ENCODE results near the gene NPY5R.

Gene NPY5R

DNA sequence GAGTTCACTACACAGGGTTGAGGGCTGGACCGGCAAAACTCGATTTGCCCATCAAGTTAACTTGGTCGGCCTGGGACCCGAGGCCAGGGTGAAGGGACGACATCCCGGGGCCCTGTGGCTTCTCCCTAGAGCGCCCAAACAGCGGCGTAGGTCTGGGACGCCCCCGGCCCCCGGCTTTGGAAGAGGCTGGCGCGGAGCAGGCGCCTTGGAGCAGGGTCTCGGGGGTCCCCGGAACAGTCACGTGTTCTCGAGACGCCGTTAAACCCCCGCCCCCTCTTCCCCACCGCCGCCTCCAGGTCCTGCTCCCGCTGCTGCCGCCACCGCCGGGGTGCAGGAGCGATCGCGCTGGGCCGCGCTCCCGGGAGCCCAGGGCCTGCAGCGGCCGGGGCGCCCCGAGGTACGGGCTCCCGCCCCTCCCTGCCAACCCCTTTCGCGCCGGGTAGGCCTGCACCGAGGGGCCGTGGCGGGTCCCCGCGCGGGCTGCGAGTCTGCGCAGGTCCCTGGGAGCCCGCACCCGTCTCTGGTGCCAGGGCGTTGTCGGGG is at the start of gene NPY5R:
Gene NPY5R (plus strand): TSS at position 289 of the 543 bp plus-strand sequence. CDS start 6,382 bp downstream, outside the sequence.
- DNase-seq (ENCODE audit: insufficient read length, low spot score) = peak; percentile 5
- no peak for FAIRE-seq

- FAIRE-seq = no peak
Measured at GRCh38 chr4:163295138-163295537, 48.6 kb upstream of the NPY5R start.

DNA sequence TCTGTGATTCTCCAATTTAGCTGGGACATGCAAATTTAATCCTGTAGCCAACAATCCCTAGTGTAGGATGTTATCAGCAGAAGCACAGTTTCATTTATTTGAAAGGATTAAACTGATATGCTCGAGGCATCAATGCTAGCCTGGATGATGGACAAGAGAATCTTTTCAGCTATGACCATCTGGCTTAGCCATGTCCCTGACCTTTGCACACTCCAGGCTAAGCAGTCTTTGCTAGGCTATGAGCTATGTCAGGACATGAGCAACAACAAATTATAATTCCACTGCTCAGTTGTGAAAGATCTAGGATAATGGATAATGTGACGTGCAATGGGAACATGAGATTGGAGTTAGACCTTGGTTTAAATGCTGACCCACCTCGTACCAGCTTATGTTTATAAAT is 43.2 kb upstream of the NPY5R start:
- DNase-seq (ENCODE audit: insufficient read length, low spot score) = no peak
- FAIRE-seq = no peak

More at GRCh38 chr4:163295138-163295537, 48.6 kb upstream of the NPY5R start:
- no peak for DNase-seq (ENCODE audit: insufficient read length, low spot score)

DNA sequence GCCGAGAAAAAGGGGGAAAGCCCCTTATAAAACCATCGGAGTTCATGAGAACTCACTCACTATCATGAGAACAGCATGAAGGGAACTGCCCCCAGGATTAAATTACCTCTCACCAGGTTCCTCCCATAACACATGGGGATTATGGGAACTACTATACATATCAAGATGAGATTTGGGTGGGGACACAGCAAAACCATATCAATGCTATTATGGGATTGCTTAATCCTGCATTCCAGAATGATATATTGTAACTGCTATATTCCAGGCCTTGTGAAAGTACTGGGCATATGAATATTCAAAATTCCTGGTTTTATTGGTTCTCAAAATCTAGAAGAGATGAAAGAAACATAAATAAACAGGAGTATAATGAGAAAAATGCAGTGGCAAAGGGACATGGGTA is 40.6 kb upstream of the NPY5R start:
- DNase-seq (ENCODE audit: insufficient read length, low spot score) = no peak
- FAIRE-seq = no peak

DNA sequence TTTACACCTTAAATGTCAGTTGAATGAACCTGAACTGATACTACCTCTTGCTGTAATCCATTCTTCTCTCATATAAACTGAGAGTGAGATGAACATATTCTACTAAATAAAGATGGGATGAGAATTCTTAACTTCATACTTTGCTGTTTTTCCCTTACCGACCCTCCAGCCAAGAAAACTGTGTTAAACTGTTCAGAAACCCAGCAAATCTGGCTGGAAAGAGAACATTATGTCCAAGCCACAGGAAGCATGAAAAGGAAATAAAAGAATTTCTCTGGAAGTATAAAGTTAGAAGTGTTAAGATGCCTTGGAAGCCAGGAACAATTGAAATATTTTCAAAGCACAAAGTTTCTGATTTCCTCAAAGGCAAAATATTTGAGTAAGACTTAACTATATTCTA is 34.2 kb upstream of the NPY5R start:
- DNase-seq (ENCODE audit: insufficient read length, low spot score) = no peak
- FAIRE-seq = no peak

GRCh38 chr4:163317110-163317509 is 26.6 kb upstream of the NPY5R start:
- no peak for DNase-seq (ENCODE audit: insufficient read length, low spot score)
- no peak for FAIRE-seq

- no peak for DNase-seq (ENCODE audit: insufficient read length, low spot score)
- no peak for FAIRE-seq
Measured at GRCh38 chr4:163330916-163331628, 12.6 kb upstream of the NPY5R start.

DNA sequence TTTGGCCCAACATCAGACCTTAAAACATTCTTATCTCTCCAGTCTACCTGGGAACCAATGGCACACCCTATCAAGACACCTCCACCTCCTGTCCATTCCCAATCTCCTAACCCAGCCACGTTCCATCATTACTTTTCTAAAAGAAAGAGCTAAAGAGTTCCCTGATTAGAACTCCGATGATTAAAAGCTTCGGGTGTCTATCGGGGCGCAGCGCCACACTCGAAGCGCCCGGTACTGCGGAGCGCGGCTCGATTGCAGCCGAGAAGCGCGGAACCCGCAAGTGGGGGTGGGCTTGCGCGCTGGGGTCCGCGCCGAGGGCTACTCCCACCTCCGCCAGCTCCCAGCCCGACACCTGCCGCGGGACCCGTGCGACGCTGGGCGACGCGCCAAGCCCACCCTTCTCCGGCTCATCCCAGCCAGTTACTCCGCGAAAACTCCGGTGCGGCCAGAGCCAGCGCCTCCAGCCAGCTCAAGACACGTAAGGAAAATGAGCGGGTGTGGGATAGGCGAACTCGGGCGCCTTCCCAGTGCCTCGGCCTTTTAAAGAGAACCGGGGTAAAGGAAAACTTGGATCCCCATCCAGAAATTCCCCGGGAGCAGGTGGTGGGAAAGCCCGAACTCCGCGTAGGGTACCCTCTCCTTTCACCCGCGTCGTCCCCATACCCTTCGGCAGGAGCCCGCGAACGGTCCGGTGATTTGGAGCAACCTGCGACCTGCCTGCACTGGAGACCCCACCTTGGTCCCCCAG is 11.9 kb upstream of the NPY5R start:
- DNase-seq (ENCODE audit: insufficient read length, low spot score) (peak; percentile 22), FAIRE-seq (no peak)

- DNase-seq (ENCODE audit: insufficient read length, low spot score) (peak; percentile 69), FAIRE-seq (no peak)
Measured at GRCh38 chr4:163332526-163333406, 10.9 kb upstream of the NPY5R start, which contains the start of gene NPY1R. Gene NPY1R, minus strand, starts transcription at chr4:163332596. Its CDS starts 6,042 bp downstream, at chr4:163326554.

GRCh38 chr4:163335384-163335783 is 8.3 kb upstream of the NPY5R start:
- FAIRE-seq (no peak), DNase-seq (ENCODE audit: insufficient read length, low spot score) (no peak)

- FAIRE-seq (no peak), DNase-seq (ENCODE audit: insufficient read length, low spot score) (peak; percentile 5)
Measured at GRCh38 chr4:163344147-163345125, 744 bp downstream of the NPY5R start.

- FAIRE-seq = no peak
- no peak for DNase-seq (ENCODE audit: insufficient read length, low spot score)
Measured at GRCh38 chr4:163350672-163351071, 7.0 kb downstream of the NPY5R start.

DNA sequence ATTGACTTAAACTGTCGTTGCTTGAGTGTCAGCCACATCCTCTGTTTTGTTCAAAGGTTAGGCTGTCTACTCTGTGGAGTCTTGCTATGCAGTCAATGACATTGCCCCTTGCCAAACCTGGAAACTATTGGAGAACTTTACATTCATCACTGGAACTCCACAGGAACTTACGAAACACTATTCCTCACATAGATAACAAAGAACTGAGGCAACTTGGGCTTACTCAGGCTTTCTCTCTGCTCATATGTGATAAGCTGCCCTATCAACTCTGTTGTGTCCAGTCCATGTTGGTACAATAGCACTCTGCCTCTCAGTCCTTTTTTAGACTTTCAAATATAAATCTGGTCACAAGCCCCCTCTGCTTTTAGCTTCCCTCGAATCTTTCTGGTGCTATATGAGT is 9.4 kb downstream of the NPY5R start:
- DNase-seq (ENCODE audit: insufficient read length, low spot score) (no peak), FAIRE-seq (no peak)

DNA sequence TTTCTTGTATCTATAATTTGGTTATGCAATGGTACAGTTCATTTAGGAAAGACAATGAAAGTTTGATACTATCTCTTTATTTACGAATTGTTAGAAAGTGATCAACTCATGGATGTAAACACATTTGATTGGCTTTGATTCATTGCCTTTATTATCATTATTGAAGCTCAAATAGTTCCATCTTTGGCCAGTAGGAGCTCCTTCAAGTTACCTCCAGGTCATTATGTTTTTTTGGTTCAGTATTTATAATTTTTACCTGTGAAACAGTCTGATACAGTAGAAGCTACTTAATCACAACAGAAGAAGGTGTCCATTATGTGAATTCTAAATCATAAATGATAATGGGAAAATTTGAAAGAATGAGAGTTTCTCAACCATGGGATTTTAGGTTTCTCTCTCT is 12.4 kb downstream of the NPY5R start:
- no peak for DNase-seq (ENCODE audit: insufficient read length, low spot score)
- no peak for FAIRE-seq

DNA sequence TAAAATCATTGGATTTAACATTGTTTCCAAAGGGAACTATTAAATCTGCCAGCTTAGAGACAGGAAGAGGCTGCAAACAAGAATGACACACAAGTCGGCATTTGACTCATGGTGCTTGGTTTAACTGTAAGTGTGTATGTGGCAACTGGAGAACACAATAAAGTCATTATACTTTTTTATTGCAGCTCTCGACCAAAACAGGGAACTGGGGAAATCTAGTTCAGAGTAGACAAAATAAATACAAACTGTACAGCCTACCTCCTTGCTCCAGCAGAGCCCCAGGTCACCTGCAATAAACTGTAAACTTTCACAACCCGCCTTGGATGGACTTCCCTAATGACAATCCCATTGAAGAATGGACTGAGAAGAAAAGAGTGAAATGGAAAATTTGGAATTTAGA is 24.0 kb downstream of the NPY5R start:
- FAIRE-seq (no peak), DNase-seq (ENCODE audit: insufficient read length, low spot score) (no peak)

- DNase-seq (ENCODE audit: insufficient read length, low spot score) (no peak), FAIRE-seq (no peak)
Measured at GRCh38 chr4:163372029-163372428, 28.3 kb downstream of the NPY5R start.

DNA sequence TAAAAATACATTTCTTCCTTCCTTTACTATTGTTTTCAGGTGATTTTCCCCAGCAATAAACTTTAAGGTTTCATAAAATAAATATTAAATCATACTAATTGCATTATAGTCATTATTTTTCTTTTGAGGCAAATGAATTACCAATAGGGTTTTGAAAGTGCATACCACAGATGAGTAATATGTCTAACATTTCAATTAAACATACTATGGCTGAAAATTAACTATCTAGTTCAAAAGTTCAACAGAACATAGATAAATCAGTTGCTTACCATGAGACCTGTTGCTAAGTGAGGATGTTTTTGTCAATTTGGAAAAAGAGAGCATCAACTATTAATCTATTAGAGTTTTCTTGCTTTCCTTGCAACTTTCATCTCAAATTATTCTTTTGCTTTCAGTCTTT is 35.0 kb downstream of the NPY5R start:
- FAIRE-seq (no peak), DNase-seq (ENCODE audit: insufficient read length, low spot score) (no peak)

DNA sequence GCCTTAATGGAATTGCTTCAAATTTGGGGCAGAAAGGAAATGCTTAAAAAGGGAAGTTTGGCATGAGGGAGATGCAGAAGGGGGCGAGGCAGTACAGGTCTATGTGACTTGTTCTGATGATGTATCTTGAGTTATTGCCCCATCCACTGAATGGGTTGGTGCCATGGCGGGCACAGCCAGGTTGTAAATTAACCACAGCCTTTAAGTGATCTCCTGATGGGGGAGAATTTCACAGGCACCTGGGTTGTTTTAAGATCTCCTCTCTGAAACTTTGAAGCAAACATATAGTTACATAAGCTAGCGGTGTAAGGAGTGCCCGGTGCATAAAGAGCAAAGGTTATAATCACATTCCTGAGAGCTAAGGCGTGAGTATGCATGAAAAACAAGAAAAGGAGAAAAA is 37.0 kb downstream of the NPY5R start:
- no peak for DNase-seq (ENCODE audit: insufficient read length, low spot score)
- no peak for FAIRE-seq

- no peak for FAIRE-seq
Measured at GRCh38 chr4:163382178-163382869, 38.6 kb downstream of the NPY5R start.

More at GRCh38 chr4:163382178-163382869, 38.6 kb downstream of the NPY5R start:
- DNase-seq (ENCODE audit: insufficient read length, low spot score) = no peak
